ENCODE measurements around the gene VEZT. TPM values are rescaled to one million over a fixed set of nuclear protein-coding genes. Genes with fewer than 3 reads are reported as not detected.

Gene VEZT
- total and polyA plus RNA-seq, 9 of the 15 experiments (the other 6 are each of a cell fraction or from before 2014, with no cell fraction given), result 16.1 to 61.5 (median 32.6) TPM

DNA sequence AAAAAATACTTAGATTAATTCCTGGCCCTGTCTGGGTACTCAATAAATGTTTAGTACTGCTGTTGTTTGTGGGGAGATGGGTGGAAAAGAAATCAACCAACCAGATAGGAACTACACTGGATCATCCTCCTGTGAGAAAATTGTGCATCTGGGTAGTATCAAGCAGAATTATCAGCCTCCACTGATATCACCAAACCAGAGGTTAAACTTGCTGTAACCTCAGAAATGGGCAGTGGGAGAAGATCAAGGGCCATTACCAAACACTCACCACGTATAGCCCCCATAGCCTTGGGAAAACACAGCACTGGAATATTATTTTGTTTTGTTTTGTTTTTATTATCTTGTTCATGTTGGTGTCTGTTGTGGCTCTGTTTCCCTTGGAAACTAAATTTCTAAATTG lies 19.7 kb downstream of the VEZT start:
- 36% methylated on average over 1 of the region's 1 CpG for WGBS (ENCODE audit: insufficient coverage, low coverage, missing lambda C conversion rate)
- no peak for TF ChIP-seq ZNF431 (CRISPR knock-in tag; IDR thresholded peaks at IDR 0.05)
- TF ChIP-seq, protein P1, sequence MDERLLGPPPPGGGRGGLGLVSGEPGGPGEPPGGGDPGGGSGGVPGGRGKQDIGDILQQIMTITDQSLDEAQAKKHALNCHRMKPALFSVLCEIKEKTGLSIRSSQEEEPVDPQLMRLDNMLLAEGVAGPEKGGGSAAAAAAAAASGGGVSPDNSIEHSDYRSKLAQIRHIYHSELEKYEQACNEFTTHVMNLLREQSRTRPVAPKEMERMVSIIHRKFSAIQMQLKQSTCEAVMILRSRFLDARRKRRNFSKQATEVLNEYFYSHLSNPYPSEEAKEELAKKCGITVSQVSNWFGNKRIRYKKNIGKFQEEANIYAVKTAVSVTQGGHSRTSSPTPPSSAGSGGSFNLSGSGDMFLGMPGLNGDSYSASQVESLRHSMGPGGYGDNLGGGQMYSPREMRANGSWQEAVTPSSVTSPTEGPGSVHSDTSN (CRISPR knock-in tag; IDR thresholded peaks at IDR 0.05; ENCODE audit: low read depth), result no peak
- TF ChIP-seq, protein P1 (tag; conservative IDR thresholded peaks at IDR 0.05; ENCODE audit: low read depth), result no peak
- TF ChIP-seq KHSRP (IDR thresholded peaks at IDR 0.05), result no peak
- TF ChIP-seq PRPF4 (IDR thresholded peaks at IDR 0.05; ENCODE audit: insufficient read depth, low read depth, low read length, poor library complexity, severe bottlenecking), result no peak
- no peak for TF ChIP-seq XRCC4 (IDR thresholded peaks at IDR 0.05; ENCODE audit: extremely low read depth, insufficient read depth, insufficient read length)
- TF ChIP-seq, protein P2, sequence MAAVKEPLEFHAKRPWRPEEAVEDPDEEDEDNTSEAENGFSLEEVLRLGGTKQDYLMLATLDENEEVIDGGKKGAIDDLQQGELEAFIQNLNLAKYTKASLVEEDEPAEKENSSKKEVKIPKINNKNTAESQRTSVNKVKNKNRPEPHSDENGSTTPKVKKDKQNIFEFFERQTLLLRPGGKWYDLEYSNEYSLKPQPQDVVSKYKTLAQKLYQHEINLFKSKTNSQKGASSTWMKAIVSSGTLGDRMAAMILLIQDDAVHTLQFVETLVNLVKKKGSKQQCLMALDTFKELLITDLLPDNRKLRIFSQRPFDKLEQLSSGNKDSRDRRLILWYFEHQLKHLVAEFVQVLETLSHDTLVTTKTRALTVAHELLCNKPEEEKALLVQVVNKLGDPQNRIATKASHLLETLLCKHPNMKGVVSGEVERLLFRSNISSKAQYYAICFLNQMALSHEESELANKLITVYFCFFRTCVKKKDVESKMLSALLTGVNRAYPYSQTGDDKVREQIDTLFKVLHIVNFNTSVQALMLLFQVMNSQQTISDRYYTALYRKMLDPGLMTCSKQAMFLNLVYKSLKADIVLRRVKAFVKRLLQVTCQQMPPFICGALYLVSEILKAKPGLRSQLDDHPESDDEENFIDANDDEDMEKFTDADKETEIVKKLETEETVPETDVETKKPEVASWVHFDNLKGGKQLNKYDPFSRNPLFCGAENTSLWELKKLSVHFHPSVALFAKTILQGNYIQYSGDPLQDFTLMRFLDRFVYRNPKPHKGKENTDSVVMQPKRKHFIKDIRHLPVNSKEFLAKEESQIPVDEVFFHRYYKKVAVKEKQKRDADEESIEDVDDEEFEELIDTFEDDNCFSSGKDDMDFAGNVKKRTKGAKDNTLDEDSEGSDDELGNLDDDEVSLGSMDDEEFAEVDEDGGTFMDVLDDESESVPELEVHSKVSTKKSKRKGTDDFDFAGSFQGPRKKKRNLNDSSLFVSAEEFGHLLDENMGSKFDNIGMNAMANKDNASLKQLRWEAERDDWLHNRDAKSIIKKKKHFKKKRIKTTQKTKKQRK (IDR thresholded peaks at IDR 0.05; ENCODE audit: borderline replicate concordance, low read depth, low read length), result no peak
- TF ChIP-seq, protein P3, sequence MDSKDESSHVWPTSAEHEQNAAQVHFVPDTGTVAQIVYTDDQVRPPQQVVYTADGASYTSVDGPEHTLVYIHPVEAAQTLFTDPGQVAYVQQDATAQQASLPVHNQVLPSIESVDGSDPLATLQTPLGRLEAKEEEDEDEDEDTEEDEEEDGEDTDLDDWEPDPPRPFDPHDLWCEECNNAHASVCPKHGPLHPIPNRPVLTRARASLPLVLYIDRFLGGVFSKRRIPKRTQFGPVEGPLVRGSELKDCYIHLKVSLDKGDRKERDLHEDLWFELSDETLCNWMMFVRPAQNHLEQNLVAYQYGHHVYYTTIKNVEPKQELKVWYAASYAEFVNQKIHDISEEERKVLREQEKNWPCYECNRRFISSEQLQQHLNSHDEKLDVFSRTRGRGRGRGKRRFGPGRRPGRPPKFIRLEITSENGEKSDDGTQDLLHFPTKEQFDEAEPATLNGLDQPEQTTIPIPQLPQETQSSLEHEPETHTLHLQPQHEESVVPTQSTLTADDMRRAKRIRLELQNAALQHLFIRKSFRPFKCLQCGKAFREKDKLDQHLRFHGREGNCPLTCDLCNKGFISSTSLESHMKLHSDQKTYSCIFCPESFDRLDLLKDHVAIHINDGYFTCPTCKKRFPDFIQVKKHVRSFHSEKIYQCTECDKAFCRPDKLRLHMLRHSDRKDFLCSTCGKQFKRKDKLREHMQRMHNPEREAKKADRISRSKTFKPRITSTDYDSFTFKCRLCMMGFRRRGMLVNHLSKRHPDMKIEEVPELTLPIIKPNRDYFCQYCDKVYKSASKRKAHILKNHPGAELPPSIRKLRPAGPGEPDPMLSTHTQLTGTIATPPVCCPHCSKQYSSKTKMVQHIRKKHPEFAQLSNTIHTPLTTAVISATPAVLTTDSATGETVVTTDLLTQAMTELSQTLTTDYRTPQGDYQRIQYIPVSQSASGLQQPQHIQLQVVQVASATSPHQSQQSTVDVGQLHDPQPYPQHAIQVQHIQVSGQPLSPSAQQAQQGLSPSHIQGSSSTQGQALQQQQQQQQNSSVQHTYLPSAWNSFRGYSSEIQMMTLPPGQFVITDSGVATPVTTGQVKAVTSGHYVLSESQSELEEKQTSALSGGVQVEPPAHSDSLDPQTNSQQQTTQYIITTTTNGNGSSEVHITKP (IDR thresholded peaks at IDR 0.05; ENCODE audit: partially characterized antibody), result no peak
- TF ChIP-seq, protein P4, sequence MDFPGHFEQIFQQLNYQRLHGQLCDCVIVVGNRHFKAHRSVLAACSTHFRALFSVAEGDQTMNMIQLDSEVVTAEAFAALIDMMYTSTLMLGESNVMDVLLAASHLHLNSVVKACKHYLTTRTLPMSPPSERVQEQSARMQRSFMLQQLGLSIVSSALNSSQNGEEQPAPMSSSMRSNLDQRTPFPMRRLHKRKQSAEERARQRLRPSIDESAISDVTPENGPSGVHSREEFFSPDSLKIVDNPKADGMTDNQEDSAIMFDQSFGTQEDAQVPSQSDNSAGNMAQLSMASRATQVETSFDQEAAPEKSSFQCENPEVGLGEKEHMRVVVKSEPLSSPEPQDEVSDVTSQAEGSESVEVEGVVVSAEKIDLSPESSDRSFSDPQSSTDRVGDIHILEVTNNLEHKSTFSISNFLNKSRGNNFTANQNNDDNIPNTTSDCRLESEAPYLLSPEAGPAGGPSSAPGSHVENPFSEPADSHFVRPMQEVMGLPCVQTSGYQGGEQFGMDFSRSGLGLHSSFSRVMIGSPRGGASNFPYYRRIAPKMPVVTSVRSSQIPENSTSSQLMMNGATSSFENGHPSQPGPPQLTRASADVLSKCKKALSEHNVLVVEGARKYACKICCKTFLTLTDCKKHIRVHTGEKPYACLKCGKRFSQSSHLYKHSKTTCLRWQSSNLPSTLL (IDR thresholded peaks at IDR 0.05), result no peak
- no peak for TF ChIP-seq HOXB6 (CRISPR knock-in tag; IDR thresholded peaks at IDR 0.05; ENCODE audit: borderline replicate concordance)
- no peak for TF ChIP-seq ZNF274 (IDR thresholded peaks at IDR 0.05; ENCODE audit: borderline replicate concordance, low read depth, low read length)

More for the DNA sequence above, 19.7 kb downstream of the VEZT start:
- H3K79me2 ChIP-seq (ENCODE audit: control insufficient read depth, insufficient read depth, low read length), result peaks cover 37% of the 10 kb centered on the region
- ATAC-seq (no peak), FAIRE-seq (no peak), DNase-seq (ENCODE audit: extremely low read depth in 1 of 4, low spot score in 3 of 4) (no peak)
- peaks cover 0 to 3% of the 10 kb centered on the region in 2 experiments; a peak in 2 of 5 replicates for H3K4me1 ChIP-seq (replicated peaks in 1 of 2; ENCODE audit: control insufficient read depth in 2 of 2, insufficient read depth in 2 of 2, low read length in 2 of 2)
- intact Hi-C loops (cut with micrococcal nuclease) (no loop called here), in situ Hi-C loops (cut with MboI) (no loop called here)
- no peak overlapping the region for H3K27ac ChIP-seq (ENCODE audit: extremely low read depth, low read depth, low read length)
- ChIA-PET POLR2A (no interaction called here), CTCF (ENCODE audit: low intra/inter-chr PET ratio) (no interaction called here)
- no TSS peak for BruUV-seq (replicated peaks)
- H3K36me3 ChIP-seq (ENCODE audit: control insufficient read depth, insufficient read depth, low read length), result peaks cover 4% of the 10 kb centered on the region; the same call in 2 of the 3 replicates
- no peak overlapping the region for H3K4me3 ChIP-seq
- H3K4me2 ChIP-seq (ENCODE audit: insufficient read depth, low read length), result no peak overlapping the region
- no peak overlapping the region for H3K9ac ChIP-seq (ENCODE audit: insufficient read depth in 1 of 2, low read depth in 2 of 2, low read length in 2 of 2)
- no peaks in the 10 kb centered on the region for H3K9me3 ChIP-seq (replicated peaks; ENCODE audit: control insufficient read depth, insufficient read depth, low read depth, low read length)
- no peaks in the 10 kb centered on the region for H4K20me1 ChIP-seq (replicated peaks; ENCODE audit: control insufficient read depth, insufficient read depth, low read length)
- no peaks in the 10 kb centered on the region for H3K9me1 ChIP-seq (ENCODE audit: control insufficient read depth, insufficient read depth, low read length)
- no peak overlapping the region for H2AFZ ChIP-seq (ENCODE audit: low read depth, low read length)
- H3K27me3 ChIP-seq (ENCODE audit: control insufficient read depth in 2 of 2, insufficient read depth in 2 of 2, low read length in 2 of 2), result no peaks in the 10 kb centered on the region

Data from K562 (cell line).